IMR-90 (cell line): ENCODE results near the gene INSR. TPM values are rescaled to one million over a fixed set of nuclear protein-coding genes. Genes with fewer than 3 reads are reported as not detected.

Experiments used
- ATAC-seq: fragments of 200-7000 bp; cut with Tn5 transposase; 2 replicates; pipeline ENCODE4 v1.9.1; 2020; ENCODE audit warnings: low read depth, mild to moderate bottlenecking, moderate library complexity
- BruUV-seq: library from RNA; stranded (reverse); fragments of 400-500 nt; replicated peaks from 2 replicates; lab custom pipeline; 2021; lab: Mats Ljungman, UMichigan
- CTCF ChIA-PET: fragments of 300-600 bp; formaldehyde crosslinking; extraction: SDS; loops from one replicate; lab custom pipeline; 2021; ENCODE audit warnings: antibody characterized with exemption; lab: Yijun Ruan, JAX
- POLR2A ChIA-PET: fragments of 300-600 bp; sonication (Branson Sonifier 250); formaldehyde crosslinking; loops from one replicate; lab custom pipeline; 2022; ENCODE audit warnings: antibody characterized with exemption; ENCODE audit not compliant: unreplicated experiment; lab: Charles Lee
- DNase-seq: peaks from one replicate; pipeline ENCODE4 v3.0.0; 2013
- H2AFZ ChIP-seq: replicated peaks from 2 replicates; pipeline ENCODE3; 2013; ENCODE audit warnings: low read length, mild to moderate bottlenecking; ENCODE audit not compliant: poor library complexity
- H2AK5ac ChIP-seq: 2 replicates; pipeline ENCODE4 v1.6.1; 2013; ENCODE audit warnings: low read depth, low read length, inconsistent platforms
- H2AK9ac ChIP-seq: replicated peaks from 2 replicates; pipeline ENCODE3; 2013; ENCODE audit warnings: mild to moderate bottlenecking, low read depth, low read length, moderate library complexity; ENCODE audit not compliant: poor library complexity
- H2BK120ac ChIP-seq: 2 replicates; pipeline ENCODE4 v1.6.1; 2013; ENCODE audit warnings: low read depth, low read length, inconsistent platforms
- H2BK15ac ChIP-seq: 3 replicates; pipeline ENCODE4 v1.6.1; 2013; ENCODE audit warnings: low read depth, low read length, inconsistent platforms
- H2BK20ac ChIP-seq: 2 replicates; pipeline ENCODE4 v1.6.1; 2013; ENCODE audit warnings: low read depth, mild to moderate bottlenecking, inconsistent platforms, low read length, moderate library complexity
- H2BK5ac ChIP-seq: 2 replicates; pipeline ENCODE4 v1.6.1; 2013; ENCODE audit warnings: mild to moderate bottlenecking, low read depth, low read length, inconsistent platforms; ENCODE audit not compliant: poor library complexity, severe bottlenecking
- H3K14ac ChIP-seq: replicated peaks from 2 replicates; pipeline ENCODE4 v1.6.1; 2013; ENCODE audit warnings: low read depth, low read length, inconsistent platforms
- H3K18ac ChIP-seq: 2 replicates; pipeline ENCODE4 v1.6.1; 2013; ENCODE audit warnings: low read depth, low read length, control low read depth
- H3K23ac ChIP-seq: 2 replicates; pipeline ENCODE4 v1.6.1; 2013; ENCODE audit warnings: low read depth, low read length, inconsistent platforms
- H3K27ac ChIP-seq: 2 replicates; pipeline ENCODE4 v1.5.1; 2013; ENCODE audit warnings: mild to moderate bottlenecking, control low read depth, low read length; ENCODE audit not compliant: insufficient read depth
- H3K27me3 ChIP-seq: 2 replicates; pipeline ENCODE4 v1.6.1; 2013; ENCODE audit warnings: low read length; ENCODE audit not compliant: control insufficient read depth, insufficient read depth
- H3K36me3 ChIP-seq: 2 replicates; pipeline ENCODE4 v1.6.1; 2013; ENCODE audit warnings: low read length, mixed read lengths; ENCODE audit not compliant: control insufficient read depth, insufficient read depth
- H3K4ac ChIP-seq: 2 replicates; pipeline ENCODE4 v1.6.1; 2013; ENCODE audit warnings: low read depth, low read length, inconsistent platforms
- H3K4me1 ChIP-seq: 2 replicates; pipeline ENCODE4 v1.6.1; 2013; ENCODE audit warnings: low read length, mixed read lengths; ENCODE audit not compliant: control insufficient read depth, insufficient read depth
- H3K4me2 ChIP-seq: 2 replicates; pipeline ENCODE4 v1.6.1; 2013; ENCODE audit warnings: low read depth, mild to moderate bottlenecking, control low read depth, low read length, moderate library complexity
- H3K4me3 ChIP-seq: 2 replicates; pipeline ENCODE4 v1.5.1; 2013; ENCODE audit warnings: low read depth, mild to moderate bottlenecking, control low read depth, low read length, moderate library complexity; ENCODE audit not compliant: insufficient read depth
- H3K56ac ChIP-seq: 2 replicates; pipeline ENCODE4 v1.6.1; 2013; ENCODE audit warnings: low read length, inconsistent platforms; ENCODE audit not compliant: insufficient read depth; ENCODE audit errors: extremely low read depth
- H3K79me1 ChIP-seq, 2 experiments: 2 replicates each; pipeline ENCODE4 v1.6.1; 2013; ENCODE audit warnings: low read length in 2 of 2, inconsistent platforms in 1 of 2, low read depth in 1 of 2
- H3K9ac ChIP-seq: 2 replicates; pipeline ENCODE4 v1.6.1; 2013; ENCODE audit warnings: low read depth, low read length, control low read depth
- H3K9me1 ChIP-seq: 2 replicates; pipeline ENCODE4 v1.6.1; 2013; ENCODE audit warnings: low read length, inconsistent platforms; ENCODE audit not compliant: insufficient read depth
- H3K9me3 ChIP-seq: 2 replicates; pipeline ENCODE4 v1.6.1; 2013; ENCODE audit warnings: low read length; ENCODE audit not compliant: control insufficient read depth, insufficient read depth
- H4K20me1 ChIP-seq: 2 replicates; pipeline ENCODE4 v1.6.1; 2013; ENCODE audit warnings: low read length, inconsistent platforms; ENCODE audit not compliant: insufficient read depth
- H4K5ac ChIP-seq: 2 replicates; pipeline ENCODE4 v1.6.1; 2013; ENCODE audit warnings: mild to moderate bottlenecking, low read depth, low read length, control low read depth
- H4K8ac ChIP-seq, 2 experiments: 2 replicates each; pipeline ENCODE4 v1.6.1; 2013; ENCODE audit warnings: low read depth in 2 of 2, low read length in 2 of 2, control low read depth in 1 of 2, inconsistent platforms in 1 of 2
- H4K91ac ChIP-seq: 2 replicates; pipeline ENCODE4 v1.6.1; 2013; ENCODE audit warnings: low read depth, low read length, inconsistent platforms; ENCODE audit not compliant: insufficient read depth
- SMC3 ChIP-seq: fragments of 150-350 bp; IDR thresholded peaks from 2 replicates; pipeline ENCODE4 v1.6.1; 2016; ENCODE audit warnings: low read depth, mild to moderate bottlenecking, antibody characterized with exemption, low read length, moderate library complexity
- WGBS, 2 experiments: methylation state at CpG; one replicate each; pipeline versions ENCODE4 v1.1.5 to v1.1.7; 2013; ENCODE audit warnings: missing lambda C conversion rate in 2 of 2; ENCODE audit not compliant: insufficient read length in 1 of 2; ENCODE audit errors: extremely low coverage in 2 of 2; 5-methylcytosine and 5-hydroxymethylcytosine counted together
- dilution Hi-C: fragments of 300-500 bp; cut with HindIII; formaldehyde crosslinking; loops from one replicate; pipeline ENCODE4 v1.14.3; 2018; ENCODE audit warnings: low sequenced_read_pairs; ENCODE audit not compliant: unreplicated experiment
- in situ Hi-C: fragments of 300-500 bp; cut with MboI; formaldehyde crosslinking; loops from 3 replicates; pipeline ENCODE4 v1.14.3; 2019; ENCODE audit warnings: low sequenced_read_pairs, inconsistent platforms, mixed read lengths
- intact Hi-C: fragments of 100-400 bp; cut with micrococcal nuclease; formaldehyde crosslinking; loops from 2 replicates; pipeline ENCODE4 v1.10.0; 2022
- polyA plus RNA-seq, 3 experiments: library from polyadenylated mRNA; depleted of rRNA; stranded (reverse); fragments of >200 nt; gene quantifications; 2 replicates each; pipeline ENCODE4 v1.2.3, GENCODE V29; 2012; ENCODE audit warnings: low replicate concordance in 1 of 3
- total RNA-seq: library from RNA; depleted of rRNA; stranded (reverse); fragments of >200 nt; gene quantifications from 2 replicates; pipeline ENCODE4 v1.2.3, GENCODE V29; 2012
- TF ChIP-seq, protein P1 (sequence below): fragments of 150-350 bp; IDR thresholded peaks from 2 replicates; pipeline ENCODE4 v1.6.1; 2017; ENCODE audit warnings: mild to moderate bottlenecking, antibody characterized with exemption, low read length, low read depth

Gene INSR
- total and polyA plus RNA-seq, 2 of the 4 experiments (the other 2 are of a cell fraction) = 2.8 to 7.9 TPM

DNA sequence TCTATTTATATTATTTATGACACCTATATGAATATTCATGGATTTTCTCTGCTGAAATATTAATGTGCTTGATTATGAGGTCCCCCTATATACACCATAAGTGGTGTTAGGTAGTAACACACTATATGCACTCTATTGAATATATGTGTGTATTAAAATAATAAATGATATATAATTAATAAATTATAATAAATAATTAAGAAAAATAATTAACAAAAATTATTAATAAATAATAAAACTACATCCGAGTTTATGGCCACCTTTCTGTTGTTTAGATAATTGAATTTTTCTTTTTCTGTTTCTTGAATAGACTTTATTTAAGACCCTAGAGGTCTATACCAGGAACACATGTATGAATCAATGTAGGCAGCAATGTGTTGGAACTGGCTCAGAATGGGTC, 33.6 kb upstream of the INSR start:
- POLR2A ChIA-PET = no interaction called here

More for the DNA sequence above, 33.6 kb upstream of the INSR start:
- H2AK5ac ChIP-seq = no peak overlapping the region
- no peaks in the 10 kb centered on the region for H3K4me1 ChIP-seq
- no TSS peak for BruUV-seq
- in situ Hi-C loops = no loop called here
- H3K18ac ChIP-seq = no peak overlapping the region
- H3K9ac ChIP-seq = no peak overlapping the region
- no peaks in the 10 kb centered on the region for H3K9me3 ChIP-seq
- TF ChIP-seq, protein P1, sequence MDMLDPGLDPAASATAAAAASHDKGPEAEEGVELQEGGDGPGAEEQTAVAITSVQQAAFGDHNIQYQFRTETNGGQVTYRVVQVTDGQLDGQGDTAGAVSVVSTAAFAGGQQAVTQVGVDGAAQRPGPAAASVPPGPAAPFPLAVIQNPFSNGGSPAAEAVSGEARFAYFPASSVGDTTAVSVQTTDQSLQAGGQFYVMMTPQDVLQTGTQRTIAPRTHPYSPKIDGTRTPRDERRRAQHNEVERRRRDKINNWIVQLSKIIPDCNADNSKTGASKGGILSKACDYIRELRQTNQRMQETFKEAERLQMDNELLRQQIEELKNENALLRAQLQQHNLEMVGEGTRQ = no peak
- TF ChIP-seq SMC3 = no peak
- intact Hi-C loops = no loop called here
- no peak overlapping the region for H3K27ac ChIP-seq
- CTCF ChIA-PET = interaction anchor here (0.6 kb wide), 1 partner anchor 11 kb away, joined by 5 read pairs; no protein-coding TSS in a partner anchor
- ATAC-seq (no peak), DNase-seq (no peak)
- H3K23ac ChIP-seq = no peak overlapping the region
- H3K36me3 ChIP-seq = no peaks in the 10 kb centered on the region
- no peak overlapping the region for H4K8ac ChIP-seq
- dilution Hi-C loops = no loop called here
- no peak overlapping the region for H4K91ac ChIP-seq
- WGBS, 2 experiments = no CpG with 5 or more reads among the region's 1 CpG
- no peak overlapping the region for H3K14ac ChIP-seq
- H3K79me1 ChIP-seq = no peaks in the 10 kb centered on the region
- no peak overlapping the region for H2BK15ac ChIP-seq
- H3K56ac ChIP-seq = no peak overlapping the region
- no peaks in the 10 kb centered on the region for H3K9me1 ChIP-seq
- no peak overlapping the region for H4K5ac ChIP-seq
- H2BK5ac ChIP-seq = no peak overlapping the region
- H2AFZ ChIP-seq = no peak overlapping the region
- H3K4me2 ChIP-seq = no peak overlapping the region
- no peak overlapping the region for H3K4me3 ChIP-seq
- H3K27me3 ChIP-seq = no peaks in the 10 kb centered on the region
- no peak overlapping the region for H2BK120ac ChIP-seq
- H2BK20ac ChIP-seq = no peak overlapping the region
- H4K20me1 ChIP-seq = no peaks in the 10 kb centered on the region
- no peak overlapping the region for H3K4ac ChIP-seq
- no peak overlapping the region for H2AK9ac ChIP-seq
